ENCODE data around the gene CFDP1.

Gene CFDP1

DNA sequence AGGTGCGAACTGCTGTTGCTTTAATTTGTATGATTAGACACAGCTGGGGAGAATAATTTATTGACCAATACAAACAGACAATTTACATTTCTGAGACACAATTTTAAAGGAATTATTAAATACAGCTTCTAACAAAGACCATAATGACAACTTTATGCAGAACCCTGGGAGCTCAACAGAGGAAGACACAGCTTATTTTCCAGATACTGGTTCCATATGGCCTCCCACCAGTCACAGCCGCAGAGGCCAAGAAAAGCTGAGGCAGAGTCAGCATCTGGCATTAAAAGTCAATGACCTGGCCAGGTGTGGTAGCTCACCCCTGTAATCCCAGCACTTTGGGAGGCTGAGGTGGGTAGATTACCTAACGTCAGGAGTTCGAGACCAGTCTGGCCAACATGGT lies 115.8 kb downstream of the CFDP1 start:
- ATAC-seq, result no peak

- ATAC-seq, result no peak
Observed at GRCh38 chr16:75317101-75317522, 116.2 kb downstream of the CFDP1 start.

- no peak for ATAC-seq
Observed at GRCh38 chr16:75315539-75316306, 117.6 kb downstream of the CFDP1 start.

DNA sequence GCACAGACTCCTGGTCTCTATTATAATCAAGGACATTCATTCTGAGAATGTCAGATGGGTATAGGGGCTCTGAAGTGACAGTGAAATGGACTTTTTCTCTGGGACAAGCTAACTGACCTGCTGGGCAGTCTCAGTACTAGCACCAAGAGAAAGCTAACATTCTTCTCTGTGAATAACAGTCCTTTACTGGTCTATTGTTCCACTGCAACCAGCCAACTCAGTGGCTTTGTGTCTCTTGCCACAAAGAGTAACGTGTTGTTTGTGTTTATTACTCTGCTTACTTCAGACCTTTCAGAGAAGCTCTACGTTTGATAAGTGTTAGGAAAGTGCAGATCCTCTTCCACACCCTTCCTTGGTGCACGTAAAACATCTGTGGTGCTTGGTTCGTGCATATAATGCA lies 120.4 kb downstream of the CFDP1 start:
- no peak for ATAC-seq

- ATAC-seq, result no peak
Observed at GRCh38 chr16:75311383-75311938, 121.8 kb downstream of the CFDP1 start.

GRCh38 chr16:75310541-75310940 lies 122.8 kb downstream of the CFDP1 start:
- no peak for ATAC-seq

DNA sequence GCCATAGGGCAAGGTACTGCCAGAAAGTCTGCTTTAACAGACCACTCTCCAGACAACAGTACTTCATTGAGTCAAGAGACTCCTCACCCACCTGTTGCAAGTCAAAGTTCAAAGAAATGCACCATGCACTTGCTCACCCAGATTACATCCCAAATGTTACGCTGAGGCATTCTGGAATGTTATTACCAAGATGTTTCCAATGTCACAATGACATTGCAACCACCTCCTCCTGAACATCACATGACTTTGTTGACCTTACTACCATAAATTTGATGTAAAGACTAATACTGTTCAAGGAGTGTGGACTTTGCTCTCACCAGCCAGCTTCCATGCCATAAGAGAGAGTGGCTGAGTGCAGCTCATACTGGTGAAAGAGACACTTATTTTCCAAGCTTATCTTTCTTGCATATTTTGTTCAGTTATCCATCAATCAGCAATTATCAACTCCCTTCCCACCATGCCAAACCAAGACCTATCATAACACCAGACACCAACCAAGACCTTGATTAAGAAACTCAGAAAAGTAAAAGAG lies 123.3 kb downstream of the CFDP1 start:
- no peak for ATAC-seq

DNA sequence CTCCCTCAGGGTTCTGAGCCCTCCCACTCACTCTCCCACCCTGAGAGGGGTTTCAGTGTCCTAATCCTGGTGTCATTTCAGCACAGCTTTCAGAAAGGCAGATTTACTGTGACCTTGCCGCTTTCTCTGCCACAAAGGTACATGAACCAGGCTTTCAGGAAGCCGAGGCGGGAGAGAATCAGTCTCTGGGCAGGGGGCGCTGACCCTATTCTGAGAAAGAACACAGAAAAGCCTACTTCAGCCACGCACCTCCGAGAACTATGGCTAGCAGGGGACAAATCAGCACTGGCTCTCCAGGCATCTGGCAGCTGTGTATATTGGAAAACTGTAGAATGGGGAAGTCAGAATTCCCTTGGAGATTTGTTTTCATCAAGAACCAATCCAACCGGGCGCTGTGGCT lies 124.1 kb downstream of the CFDP1 start:
- no peak for ATAC-seq

DNA sequence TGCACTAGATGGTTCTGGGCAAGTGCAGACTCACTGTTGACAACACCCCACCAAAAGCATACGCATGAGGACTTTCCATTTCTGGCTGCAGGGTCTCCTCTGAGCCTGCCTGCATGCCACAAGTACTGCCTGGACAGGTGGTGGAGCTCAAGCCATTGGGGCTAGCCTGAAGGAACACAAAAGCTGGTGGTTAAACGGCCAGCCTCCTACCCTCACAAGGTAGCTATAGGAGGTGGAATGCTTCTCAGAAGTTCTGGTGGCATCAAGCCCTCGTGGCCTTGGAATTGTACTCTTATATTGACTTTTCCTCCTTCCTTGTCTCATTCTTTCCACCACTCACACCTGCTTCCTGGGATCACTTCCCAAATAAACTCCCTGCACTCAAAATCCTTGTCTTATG lies 125.3 kb downstream of the CFDP1 start:
- no peak for ATAC-seq

- no peak for ATAC-seq
Observed at GRCh38 chr16:75307506-75307905, 125.8 kb downstream of the CFDP1 start.

- ATAC-seq, result no peak
Observed at GRCh38 chr16:75306099-75306762, 127.1 kb downstream of the CFDP1 start.

GRCh38 chr16:75305364-75306098 lies 127.8 kb downstream of the CFDP1 start:
- peak; percentile 96 to 99 for ATAC-seq

DNA sequence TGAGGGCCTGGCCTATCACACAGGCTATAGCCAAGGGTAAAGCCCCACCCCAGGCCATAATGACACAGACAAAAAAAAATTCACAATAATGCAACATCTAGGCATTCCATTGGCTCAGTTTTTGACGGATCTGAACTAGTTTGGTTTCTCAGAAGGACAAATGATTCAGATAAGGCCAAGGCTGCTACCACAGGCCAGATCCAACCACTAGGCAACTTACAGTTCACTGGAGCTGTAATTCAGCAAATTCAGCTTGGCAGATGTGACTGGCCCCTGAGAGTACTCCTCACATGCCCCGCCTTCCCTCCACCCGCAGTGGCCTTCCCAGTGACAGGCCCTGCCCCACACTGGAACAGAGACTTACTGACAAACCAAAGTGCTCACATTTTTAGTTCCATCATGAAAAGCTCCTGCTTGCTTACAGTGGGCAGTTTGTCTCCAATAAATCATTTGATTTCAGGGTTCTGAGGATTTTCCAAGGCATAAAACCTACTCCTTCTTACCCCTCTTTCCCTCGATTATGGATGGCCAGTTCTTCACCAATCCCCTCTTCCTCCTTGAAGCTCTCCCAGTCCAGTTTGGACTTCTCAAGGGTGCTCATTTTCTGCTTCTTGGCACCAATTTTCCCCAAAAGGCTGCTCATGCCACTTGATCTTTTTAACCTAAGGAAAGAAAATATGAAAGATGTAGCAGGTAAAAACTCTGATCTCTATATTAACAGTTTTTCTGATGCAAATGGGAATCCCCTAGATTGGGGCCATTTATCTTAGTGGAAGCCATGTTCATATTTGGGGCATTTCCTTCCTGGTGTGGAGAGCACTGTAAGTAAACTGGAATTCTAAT lies 128.6 kb downstream of the CFDP1 start:
- ATAC-seq, result no peak

DNA sequence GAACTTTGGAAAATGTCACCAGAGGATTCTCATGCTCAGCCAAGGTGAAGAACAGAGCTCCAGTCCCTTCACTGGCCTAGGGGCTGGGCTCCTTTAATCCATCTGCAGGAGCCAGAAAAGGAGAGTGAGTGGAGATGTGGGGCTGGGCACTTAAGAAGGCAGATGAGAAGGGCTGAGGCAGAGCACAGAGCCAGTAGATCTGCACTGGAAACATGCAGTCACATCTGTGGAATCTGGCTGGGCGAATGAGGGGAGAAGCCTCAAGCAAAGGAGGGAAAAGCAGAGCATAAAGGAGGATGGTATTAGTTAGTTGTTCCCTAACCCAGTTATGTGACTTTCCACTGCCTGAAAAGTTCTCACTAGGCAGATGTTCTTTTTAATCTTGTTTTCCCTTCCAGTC lies 131.5 kb downstream of the CFDP1 start:
- no peak for ATAC-seq

- ATAC-seq, result no peak
Observed at GRCh38 chr16:75298267-75298666, 135.0 kb downstream of the CFDP1 start.

- ATAC-seq, result no peak
Observed at GRCh38 chr16:75296606-75297005, 136.7 kb downstream of the CFDP1 start.

DNA sequence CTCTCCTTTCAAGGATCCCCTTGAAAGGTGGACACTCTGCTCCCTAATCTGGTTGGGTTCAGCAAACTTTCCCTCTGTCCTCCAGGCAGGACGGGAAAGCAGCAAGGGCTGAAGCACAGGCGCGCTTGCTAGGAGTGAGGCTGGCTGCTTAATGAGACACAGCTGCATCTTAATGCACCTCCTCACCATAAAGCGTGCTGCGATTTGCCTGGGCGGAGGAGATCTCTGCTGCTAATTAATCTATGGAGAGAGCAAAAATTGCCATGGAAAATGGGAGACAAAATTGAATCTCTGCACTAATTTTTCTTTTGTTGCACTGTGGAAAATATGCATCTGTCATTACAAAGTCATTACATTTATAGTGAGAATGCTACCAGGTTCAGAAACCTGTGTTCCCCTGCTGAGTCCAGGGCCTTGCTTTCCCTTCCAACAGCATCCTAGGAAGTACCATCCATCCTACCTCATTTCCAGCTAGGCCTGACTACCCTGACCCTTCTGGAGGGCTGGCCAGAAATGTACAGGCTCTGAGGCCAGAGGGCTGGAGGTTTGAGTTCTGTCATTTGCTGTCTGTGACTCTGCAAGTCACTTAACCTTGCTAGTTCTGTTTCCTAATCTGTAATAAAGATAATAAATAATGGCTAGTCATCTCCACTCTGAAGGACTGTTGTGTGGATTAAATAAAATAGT lies 138.4 kb downstream of the CFDP1 start:
- no peak for ATAC-seq

- no peak for ATAC-seq
Observed at GRCh38 chr16:75293772-75294171, 139.5 kb downstream of the CFDP1 start.

GRCh38 chr16:75293173-75293572 lies 140.1 kb downstream of the CFDP1 start:
- ATAC-seq, result no peak

DNA sequence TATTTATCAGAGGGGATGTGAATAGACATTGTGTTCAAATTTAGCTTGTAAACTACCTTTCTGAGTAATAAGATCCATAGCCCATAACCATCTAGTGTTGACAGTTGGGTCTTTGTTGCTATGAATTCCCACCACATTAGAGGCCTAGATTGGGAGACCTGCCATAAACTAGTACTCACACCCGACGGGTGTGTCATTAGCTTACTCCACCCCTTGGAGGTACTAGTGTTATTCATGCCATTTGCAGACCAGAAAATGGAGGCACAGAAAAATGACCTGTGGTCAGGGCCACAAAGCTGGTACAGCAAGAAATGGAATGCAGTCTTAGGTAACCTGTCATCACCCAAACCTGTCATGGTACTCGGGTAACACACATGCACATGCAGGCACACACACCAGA lies 140.6 kb downstream of the CFDP1 start:
- no peak for ATAC-seq

DNA sequence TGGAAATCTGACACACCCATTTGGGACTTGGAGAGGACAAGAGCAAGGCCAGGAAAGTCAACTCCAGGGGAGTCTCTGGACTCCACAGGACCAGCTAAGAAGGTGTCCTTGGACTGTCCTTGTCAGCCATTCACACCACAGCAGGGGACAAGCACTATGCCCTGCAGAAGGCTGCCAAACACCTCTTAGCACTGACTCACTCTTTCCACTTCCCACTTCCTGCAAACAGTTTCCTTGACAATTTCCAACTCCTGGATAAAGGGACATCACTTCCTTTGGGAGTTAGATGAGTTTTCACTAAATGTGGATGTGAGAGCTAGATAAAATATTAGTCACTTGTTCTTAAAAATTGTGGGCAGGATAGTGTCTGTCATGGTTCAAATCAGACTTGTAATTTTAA lies 144.1 kb downstream of the CFDP1 start:
- no peak for ATAC-seq
